KMS-11 (cell line): Measurements from ENCODE around the gene ANKRD44.

Experiments used
- H2AFZ ChIP-seq: fragments of 200-600 bp; sonication (generic); 2 replicates; pipeline ENCODE4 v1.6.1; 2016; ENCODE audit warnings: antibody characterized with exemption, mixed run types, low read depth
- H3K27ac ChIP-seq: fragments of 200-600 bp; sonication (generic); 2 replicates; pipeline ENCODE4 v1.6.1; 2016; ENCODE audit warnings: mild to moderate bottlenecking, mixed run types
- H3K27me3 ChIP-seq: fragments of 200-600 bp; sonication (generic); 2 replicates; pipeline ENCODE4 v1.6.1; 2017; ENCODE audit warnings: mild to moderate bottlenecking, low read depth, mixed run types, moderate library complexity; ENCODE audit not compliant: insufficient read depth
- H3K36me3 ChIP-seq: fragments of 200-600 bp; sonication (generic); 2 replicates; pipeline ENCODE4 v1.6.1; 2017; ENCODE audit warnings: mild to moderate bottlenecking, mixed run types; ENCODE audit not compliant: insufficient read depth
- H3K4me1 ChIP-seq: fragments of 200-600 bp; sonication (generic); 2 replicates; pipeline ENCODE4 v1.6.1; 2016; ENCODE audit warnings: mild to moderate bottlenecking, low read depth, mixed run types; ENCODE audit not compliant: poor library complexity, severe bottlenecking
- H3K4me2 ChIP-seq: fragments of 200-600 bp; sonication (generic); 2 replicates; pipeline ENCODE4 v1.7.0; 2016; ENCODE audit warnings: mild to moderate bottlenecking, mixed run types
- H3K4me3 ChIP-seq: fragments of 200-600 bp; sonication (generic); IDR thresholded peaks from 2 replicates; pipeline ENCODE4 v1.6.1; 2017; ENCODE audit warnings: low read depth, low read length, mixed read lengths; ENCODE audit not compliant: insufficient read depth
- H3K79me2 ChIP-seq: fragments of 200-600 bp; sonication (generic); 2 replicates; pipeline ENCODE4 v1.6.1; 2016; ENCODE audit warnings: low read depth, mixed run types; ENCODE audit not compliant: insufficient read depth
- H3K9ac ChIP-seq: fragments of 200-600 bp; sonication (generic); 2 replicates; pipeline ENCODE4 v1.6.1; 2016; ENCODE audit warnings: mild to moderate bottlenecking, mixed run types
- H4K20me1 ChIP-seq: fragments of 200-600 bp; sonication (generic); 2 replicates; pipeline ENCODE4 v1.6.1; 2016; ENCODE audit warnings: mild to moderate bottlenecking, mixed run types; ENCODE audit not compliant: insufficient read depth
- CTCF ChIP-seq: fragments of 200-600 bp; sonication (generic); conservative IDR thresholded peaks from 2 replicates; pipeline ENCODE4 v1.6.1; 2017; ENCODE audit warnings: low read depth, mild to moderate bottlenecking, antibody characterized with exemption, low read length, moderate library complexity, mixed read lengths

Gene ANKRD44

GRCh38 chr2:197245829-197246804 is 64.5 kb downstream of the ANKRD44 start:
- no peak for TF ChIP-seq CTCF
- Histone ChIP-seq H3K4me3 (no peak overlapping the region), H3K4me1 (peaks cover 10% of the 10 kb centered on the region), H3K27ac (no peak overlapping the region), H3K36me3 (no peaks in the 10 kb centered on the region), H3K79me2 (no peaks in the 10 kb centered on the region), H4K20me1 (no peaks in the 10 kb centered on the region), H2AFZ (no peak overlapping the region), H3K27me3 (no peaks in the 10 kb centered on the region), H3K4me2 (no peak overlapping the region), H3K9ac (no peak overlapping the region)

DNA sequence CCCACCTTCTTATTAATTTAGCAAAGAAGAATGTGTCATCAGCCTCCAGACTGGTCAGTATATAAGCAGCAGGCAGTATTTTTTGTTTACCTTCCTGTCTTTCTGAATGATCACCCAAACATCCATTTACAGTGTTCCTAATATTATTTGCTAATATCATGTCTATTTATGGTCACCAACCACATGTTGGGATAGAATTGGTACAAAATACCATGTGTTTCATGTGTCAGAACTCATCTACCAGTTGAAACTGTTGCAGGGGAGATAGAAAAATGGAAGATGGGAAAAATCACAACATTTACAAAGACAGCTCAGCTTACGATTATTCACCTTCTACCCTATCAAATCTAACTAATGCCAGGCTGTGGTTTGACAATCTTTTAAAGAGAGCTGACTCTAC is 66.2 kb downstream of the ANKRD44 start:
- H3K4me2 ChIP-seq = no peak overlapping the region
- no peaks in the 10 kb centered on the region for H3K36me3 ChIP-seq
- H3K27me3 ChIP-seq = no peaks in the 10 kb centered on the region
- H3K27ac ChIP-seq = no peak overlapping the region
- H3K9ac ChIP-seq = no peak overlapping the region
- no peak overlapping the region for H2AFZ ChIP-seq
- no peaks in the 10 kb centered on the region for H4K20me1 ChIP-seq
- no peaks in the 10 kb centered on the region for H3K79me2 ChIP-seq
- no peak overlapping the region for H3K4me3 ChIP-seq
- TF ChIP-seq CTCF = no peak
- peaks cover 26% of the 10 kb centered on the region for H3K4me1 ChIP-seq

DNA sequence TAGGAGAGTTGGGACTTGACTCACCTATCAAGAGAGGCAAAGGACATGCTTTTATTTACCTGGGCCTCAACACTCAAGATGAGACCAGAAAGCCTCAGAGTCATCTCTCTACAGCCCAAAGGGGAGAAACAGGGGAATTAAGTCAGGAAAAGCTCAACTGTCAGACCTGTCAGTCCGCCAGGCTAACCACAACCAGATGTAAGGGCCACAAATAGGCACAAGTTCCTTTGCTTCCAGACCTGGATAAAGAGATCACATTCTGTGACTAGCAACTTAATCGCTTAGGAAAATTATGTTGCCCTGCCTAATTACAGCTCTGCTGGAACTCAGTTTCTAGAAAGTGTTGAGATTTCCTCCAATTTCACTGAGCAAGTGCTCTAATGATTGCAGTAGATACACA is 67.9 kb downstream of the ANKRD44 start:
- Histone ChIP-seq H3K4me2 (no peak overlapping the region), H3K27me3 (no peaks in the 10 kb centered on the region), H4K20me1 (no peaks in the 10 kb centered on the region), H3K4me1 (peaks cover 41% of the 10 kb centered on the region), H2AFZ (no peak overlapping the region), H3K9ac (no peak overlapping the region), H3K36me3 (no peaks in the 10 kb centered on the region), H3K4me3 (no peak overlapping the region), H3K27ac (no peak overlapping the region), H3K79me2 (no peaks in the 10 kb centered on the region; the same call in 1 of the 2 replicates)
- no peak for TF ChIP-seq CTCF

GRCh38 chr2:197241596-197241995 is 69.0 kb downstream of the ANKRD44 start:
- H3K4me3 ChIP-seq = no peak overlapping the region
- TF ChIP-seq CTCF = no peak
- no peak overlapping the region for H3K9ac ChIP-seq
- H2AFZ ChIP-seq = no peak overlapping the region
- H3K36me3 ChIP-seq = no peaks in the 10 kb centered on the region
- H3K4me1 ChIP-seq = peaks cover 41% of the 10 kb centered on the region
- no peak overlapping the region for H3K4me2 ChIP-seq
- H3K79me2 ChIP-seq = no peaks in the 10 kb centered on the region; the same call in 1 of the 2 replicates
- H4K20me1 ChIP-seq = no peaks in the 10 kb centered on the region
- H3K27me3 ChIP-seq = no peaks in the 10 kb centered on the region
- H3K27ac ChIP-seq = no peak overlapping the region
